Activated naive CD8-positive, alpha-beta T cell treated with anti-CD3 and anti-CD28 coated beads for 36 hours (primary cell): Measurements from ENCODE around the gene CLCA4. TPM values are rescaled to one million over a fixed set of nuclear protein-coding genes. Genes with fewer than 3 reads are reported as not detected.

ENCODE experiments used
- DNase-seq: peaks from one replicate; pipeline ENCODE4 v3.0.0; 2021
- H3K27ac Mint-ChIP-seq: one replicate; pipeline ENCODE4 v1.8.0; 2022; ENCODE audit warnings: mild to moderate bottlenecking, moderate library complexity, mixed read lengths
- H3K27me3 Mint-ChIP-seq: one replicate; pipeline ENCODE4 v1.8.0; 2022; ENCODE audit warnings: mild to moderate bottlenecking, mixed read lengths
- H3K36me3 Mint-ChIP-seq: one replicate; pipeline ENCODE4 v1.8.0; 2021; ENCODE audit warnings: mild to moderate bottlenecking, mixed read lengths
- H3K4me1 Mint-ChIP-seq: one replicate; pipeline ENCODE4 v1.8.0; 2021; ENCODE audit warnings: mixed read lengths
- H3K4me3 Mint-ChIP-seq: one replicate; pipeline ENCODE4 v1.8.0; 2022; ENCODE audit warnings: mild to moderate bottlenecking, moderate library complexity, mixed read lengths
- H3K9me3 Mint-ChIP-seq: one replicate; pipeline ENCODE4 v1.8.0; 2022; ENCODE audit warnings: mixed read lengths
- total RNA-seq, 2 experiments: library from RNA; stranded (reverse); gene quantifications; one replicate each; pipeline ENCODE4 v1.2.3, GENCODE V29; 2021

Gene CLCA4
- total RNA-seq, 2 experiments from 2014 or later, result not detected

DNA sequence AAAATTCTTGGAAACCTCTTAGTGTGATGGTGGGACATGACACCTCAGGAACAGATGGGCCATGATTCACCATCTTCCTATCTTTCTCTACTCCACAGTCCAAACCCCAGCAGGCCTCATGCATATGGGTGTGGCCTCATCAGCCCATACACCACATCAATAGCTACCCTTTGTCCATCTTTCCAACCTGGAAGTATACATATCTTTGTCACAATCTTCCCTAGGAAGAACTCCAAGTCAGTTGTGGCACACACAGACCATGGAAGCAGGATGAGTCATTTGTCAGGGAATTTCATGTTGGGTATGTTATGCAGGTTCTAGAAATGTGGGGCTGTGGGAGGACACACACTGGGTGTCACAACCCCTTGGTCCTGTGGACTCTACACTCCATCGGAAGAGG lies 30.5 kb upstream of the CLCA4 start:
- Mint-ChIP-seq H3K36me3 (no peaks in the 10 kb centered on the region), H3K27ac (no peak overlapping the region), H3K27me3 (no peaks in the 10 kb centered on the region), H3K4me1 (no peaks in the 10 kb centered on the region), H3K9me3 (no peaks in the 10 kb centered on the region), H3K4me3 (no peak overlapping the region)
- no peak for DNase-seq

DNA sequence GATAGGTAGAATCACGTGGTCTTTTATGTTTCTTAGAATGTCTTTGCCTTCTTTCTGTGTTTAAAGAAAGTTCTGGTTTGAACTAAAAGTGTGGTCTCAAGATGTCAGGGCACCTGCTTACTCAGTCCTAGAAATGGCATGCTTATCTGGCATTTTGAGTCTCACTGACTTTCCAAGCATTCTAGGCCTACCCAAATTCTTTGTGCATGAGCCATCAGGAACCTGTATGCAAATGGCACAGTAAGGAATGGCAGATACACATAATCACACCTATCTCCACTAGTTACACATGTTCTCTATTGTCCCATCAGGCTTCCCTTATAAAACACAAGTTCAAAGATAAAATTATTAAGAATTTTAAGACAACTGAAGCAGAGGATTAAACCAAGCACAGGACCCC lies 29.5 kb upstream of the CLCA4 start:
- Mint-ChIP-seq H3K9me3 (no peaks in the 10 kb centered on the region), H3K27me3 (no peaks in the 10 kb centered on the region), H3K27ac (no peak overlapping the region), H3K4me1 (no peaks in the 10 kb centered on the region), H3K4me3 (no peak overlapping the region), H3K36me3 (no peaks in the 10 kb centered on the region)
- no peak for DNase-seq

DNA sequence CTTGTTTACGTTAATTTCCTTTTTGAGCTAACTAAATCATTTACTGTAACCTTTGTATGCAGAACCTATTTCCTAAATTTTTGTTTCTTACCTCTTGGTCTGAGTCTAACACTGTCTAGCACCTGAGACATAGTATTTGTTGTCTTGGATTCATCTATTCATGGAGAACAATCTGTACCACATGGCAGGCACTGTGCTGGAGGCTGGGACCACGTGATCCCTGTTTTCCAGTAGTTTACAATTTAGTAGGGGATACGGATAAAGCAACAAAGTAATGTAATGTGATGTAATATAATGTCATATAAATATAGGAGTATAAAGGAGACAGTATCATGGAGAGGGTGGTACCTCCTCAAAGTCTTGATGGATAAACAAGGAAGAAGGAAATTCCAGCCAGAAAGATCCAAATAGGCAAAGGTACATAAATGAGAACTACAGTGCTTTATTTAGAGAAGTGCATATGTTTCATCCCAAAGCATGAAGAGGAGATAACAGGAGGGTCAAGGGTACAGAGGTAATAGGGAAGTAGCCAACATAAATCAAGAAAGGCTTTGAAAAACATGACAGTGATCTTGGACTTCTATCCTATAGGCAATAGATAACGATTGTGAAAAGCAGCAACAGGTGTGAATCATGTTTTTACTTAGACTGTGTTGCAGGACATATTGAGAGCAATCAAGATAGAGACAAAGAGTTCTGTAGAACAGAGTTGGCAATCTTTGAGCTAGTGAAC lies 25.9 kb upstream of the CLCA4 start:
- DNase-seq, result no peak
- no peak overlapping the region for H3K27ac Mint-ChIP-seq
- H3K27me3 Mint-ChIP-seq, result no peaks in the 10 kb centered on the region
- no peaks in the 10 kb centered on the region for H3K36me3 Mint-ChIP-seq
- H3K9me3 Mint-ChIP-seq, result no peaks in the 10 kb centered on the region
- no peak overlapping the region for H3K4me3 Mint-ChIP-seq
- no peaks in the 10 kb centered on the region for H3K4me1 Mint-ChIP-seq

DNA sequence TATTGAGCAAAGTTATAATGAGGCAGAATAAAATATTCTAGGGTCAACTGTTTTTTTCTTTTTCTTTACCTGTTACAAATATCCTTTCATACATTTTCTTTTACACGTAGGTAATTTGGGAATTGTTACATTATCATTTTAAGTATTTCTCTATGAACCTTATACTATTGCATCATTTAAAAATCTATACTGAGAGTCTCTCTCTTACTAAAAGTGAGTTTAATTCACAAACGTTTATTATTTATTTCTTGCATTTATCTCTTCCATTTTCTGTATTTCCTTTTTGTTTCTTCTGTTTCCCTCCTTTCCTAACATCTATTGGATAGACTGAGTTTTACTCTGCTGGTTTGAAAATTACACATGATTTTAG lies 25.4 kb upstream of the CLCA4 start:
- no peaks in the 10 kb centered on the region for H3K4me1 Mint-ChIP-seq
- no peaks in the 10 kb centered on the region for H3K36me3 Mint-ChIP-seq
- H3K27ac Mint-ChIP-seq, result no peak overlapping the region

DNA sequence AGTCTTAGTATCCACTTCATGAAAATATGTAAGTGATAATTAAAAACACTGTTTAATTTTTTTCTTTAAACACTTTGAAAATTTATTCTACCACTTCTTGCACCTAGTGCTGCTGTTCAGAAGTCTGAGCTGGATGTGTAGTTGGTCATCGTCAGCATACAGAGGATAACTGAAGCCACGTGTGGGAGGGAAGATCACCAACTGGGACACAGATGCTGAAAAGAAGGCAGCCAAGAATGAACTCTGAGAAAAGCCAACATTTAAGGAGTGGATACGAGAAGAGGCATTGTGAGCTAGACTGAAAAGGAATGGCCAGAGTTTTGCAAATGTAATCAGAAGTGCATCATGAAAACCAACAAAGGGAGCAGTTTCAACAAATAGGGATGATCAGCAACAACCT lies 24.6 kb upstream of the CLCA4 start:
- Mint-ChIP-seq H3K36me3 (no peaks in the 10 kb centered on the region), H3K4me3 (no peak overlapping the region), H3K27ac (no peak overlapping the region), H3K4me1 (no peaks in the 10 kb centered on the region), H3K27me3 (no peaks in the 10 kb centered on the region), H3K9me3 (no peaks in the 10 kb centered on the region)
- no peak for DNase-seq

More for the DNA sequence above, 25.4 kb upstream of the CLCA4 start:
- no peak for DNase-seq
- H3K27me3 Mint-ChIP-seq, result no peaks in the 10 kb centered on the region
- no peaks in the 10 kb centered on the region for H3K9me3 Mint-ChIP-seq
- H3K4me3 Mint-ChIP-seq, result no peak overlapping the region

DNA sequence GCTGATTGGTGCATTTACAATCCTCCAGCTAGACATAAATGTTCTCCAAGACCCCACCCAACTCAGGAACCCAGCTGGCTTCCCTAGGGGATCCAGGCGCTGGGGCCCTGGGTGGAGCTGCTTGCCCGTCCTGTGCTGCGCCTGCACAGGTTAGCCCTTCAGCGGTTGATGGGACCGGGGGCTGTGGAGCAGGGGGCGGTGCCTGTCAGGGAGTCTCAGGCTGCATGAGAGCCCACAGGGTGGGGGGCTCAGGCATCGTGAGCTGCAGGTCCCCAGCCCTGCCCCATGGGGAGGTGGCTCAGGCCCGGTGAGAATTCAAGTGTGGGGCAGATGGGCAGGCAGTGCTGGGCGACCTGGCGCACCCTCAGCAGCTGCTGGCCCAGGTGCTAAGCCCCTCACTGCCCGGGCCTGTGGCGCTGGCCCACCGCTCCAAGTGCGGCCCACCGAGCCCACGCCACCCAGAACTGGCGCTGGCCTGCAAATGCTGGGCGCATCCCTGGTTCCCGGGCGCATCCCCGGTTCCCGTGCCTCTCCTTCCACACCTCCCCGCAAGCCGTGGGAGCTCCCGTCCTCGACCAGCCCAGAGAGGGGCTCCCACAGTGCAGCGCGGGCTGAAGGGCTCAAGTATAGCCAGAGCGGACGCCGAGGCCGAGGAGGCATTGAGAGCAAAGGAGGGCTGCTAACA lies 23.1 kb upstream of the CLCA4 start:
- no peaks in the 10 kb centered on the region for H3K36me3 Mint-ChIP-seq
- no peak overlapping the region for H3K4me3 Mint-ChIP-seq
- no peak for DNase-seq
- H3K27ac Mint-ChIP-seq, result no peak overlapping the region
- H3K9me3 Mint-ChIP-seq, result no peaks in the 10 kb centered on the region
- no peaks in the 10 kb centered on the region for H3K27me3 Mint-ChIP-seq
- no peaks in the 10 kb centered on the region for H3K4me1 Mint-ChIP-seq

DNA sequence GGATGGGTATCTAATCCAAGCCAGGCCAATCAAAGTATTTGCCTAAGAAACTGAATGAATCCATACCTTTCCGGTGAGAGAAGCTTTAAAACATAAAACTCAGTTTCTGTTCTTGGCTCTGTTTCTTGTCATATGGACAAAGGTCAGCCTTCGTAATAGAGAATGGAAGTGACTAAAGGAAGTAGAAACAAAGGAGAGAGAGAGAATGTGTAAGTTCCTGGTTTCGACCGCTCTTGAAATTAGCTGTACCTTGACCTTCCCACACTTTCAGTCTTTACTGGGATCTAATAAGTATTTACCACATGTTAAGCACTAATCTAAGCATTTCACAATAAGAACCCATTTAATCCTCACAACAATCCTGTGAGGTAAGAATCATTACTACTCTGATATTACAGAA lies 19.6 kb upstream of the CLCA4 start:
- H3K4me1 Mint-ChIP-seq, result no peaks in the 10 kb centered on the region
- DNase-seq, result no peak
- no peaks in the 10 kb centered on the region for H3K36me3 Mint-ChIP-seq
- no peaks in the 10 kb centered on the region for H3K27me3 Mint-ChIP-seq
- no peaks in the 10 kb centered on the region for H3K9me3 Mint-ChIP-seq
- no peak overlapping the region for H3K27ac Mint-ChIP-seq
- H3K4me3 Mint-ChIP-seq, result no peak overlapping the region

DNA sequence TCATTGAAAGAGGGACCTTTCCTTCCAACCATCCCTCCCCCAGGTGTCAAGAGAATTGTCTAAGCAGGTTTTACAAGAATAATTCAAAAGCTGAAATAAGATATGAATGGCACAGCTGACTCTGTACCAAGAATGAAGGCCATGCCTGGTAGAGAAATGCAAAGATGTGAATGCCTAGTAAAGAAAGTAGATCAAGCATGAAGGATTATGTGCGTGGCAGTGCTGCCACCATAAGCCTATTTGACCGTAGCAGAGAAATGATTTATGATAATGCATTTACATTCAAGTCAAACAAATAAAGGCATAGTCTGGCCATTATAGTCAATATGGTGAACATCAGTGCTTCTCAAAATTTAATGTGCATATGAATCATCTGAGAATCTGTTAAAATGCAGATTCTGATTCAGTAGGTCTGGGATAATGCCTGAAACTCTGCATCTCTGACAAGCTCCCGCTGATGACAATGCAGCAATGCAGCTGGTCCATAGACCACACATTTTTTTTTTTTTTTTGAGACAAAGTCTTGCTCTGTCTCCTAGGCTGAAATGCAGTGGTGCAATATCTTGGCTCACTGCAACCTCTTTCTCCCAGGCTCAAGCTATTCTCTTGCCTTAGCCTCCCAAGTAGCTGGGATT lies 16.6 kb upstream of the CLCA4 start:
- H3K9me3 Mint-ChIP-seq, result no peaks in the 10 kb centered on the region
- H3K27me3 Mint-ChIP-seq, result peaks cover 12% of the 10 kb centered on the region
- no peak for DNase-seq
- H3K4me1 Mint-ChIP-seq, result no peaks in the 10 kb centered on the region
- no peaks in the 10 kb centered on the region for H3K36me3 Mint-ChIP-seq
- H3K4me3 Mint-ChIP-seq, result no peak overlapping the region
- no peak overlapping the region for H3K27ac Mint-ChIP-seq

DNA sequence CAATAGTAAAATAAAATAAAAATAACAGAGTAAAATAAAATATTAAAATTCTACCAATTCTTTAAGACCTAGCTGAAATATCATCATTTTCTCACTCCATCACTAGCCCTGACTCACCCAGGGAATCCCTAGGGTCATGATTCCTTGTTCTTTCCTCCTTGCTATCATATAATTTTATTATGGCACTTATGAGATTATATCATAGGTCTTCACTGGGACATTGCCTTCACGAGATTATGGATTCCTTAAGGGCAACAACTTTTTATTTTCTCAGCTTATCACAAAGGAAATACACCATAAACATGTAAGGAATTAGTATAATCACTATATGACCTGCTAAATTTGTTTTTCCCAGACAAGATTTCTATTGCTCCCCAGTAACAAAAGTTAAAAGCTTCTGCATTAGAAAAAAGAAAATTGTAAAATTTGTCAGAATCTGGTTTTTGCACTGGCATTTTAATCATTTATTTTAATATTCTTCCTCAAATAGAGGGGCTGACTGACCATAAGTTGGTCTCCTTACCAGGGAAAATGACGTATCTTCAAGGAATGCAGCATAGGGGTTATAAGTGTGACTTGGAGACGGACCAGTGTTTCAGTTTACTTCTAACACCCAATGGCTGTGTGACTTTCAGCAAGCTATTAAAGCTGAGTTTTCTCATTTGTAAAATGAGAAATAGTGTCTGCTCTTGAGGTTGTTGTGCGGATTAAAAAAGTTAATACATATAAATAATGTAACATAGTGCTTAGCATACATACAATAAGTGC lies 8.8 kb upstream of the CLCA4 start:
- Mint-ChIP-seq H3K4me1 (no peaks in the 10 kb centered on the region), H3K27me3 (peaks cover 18% of the 10 kb centered on the region), H3K9me3 (no peaks in the 10 kb centered on the region), H3K36me3 (no peaks in the 10 kb centered on the region), H3K4me3 (no peak overlapping the region), H3K27ac (no peak overlapping the region)
- no peak for DNase-seq

DNA sequence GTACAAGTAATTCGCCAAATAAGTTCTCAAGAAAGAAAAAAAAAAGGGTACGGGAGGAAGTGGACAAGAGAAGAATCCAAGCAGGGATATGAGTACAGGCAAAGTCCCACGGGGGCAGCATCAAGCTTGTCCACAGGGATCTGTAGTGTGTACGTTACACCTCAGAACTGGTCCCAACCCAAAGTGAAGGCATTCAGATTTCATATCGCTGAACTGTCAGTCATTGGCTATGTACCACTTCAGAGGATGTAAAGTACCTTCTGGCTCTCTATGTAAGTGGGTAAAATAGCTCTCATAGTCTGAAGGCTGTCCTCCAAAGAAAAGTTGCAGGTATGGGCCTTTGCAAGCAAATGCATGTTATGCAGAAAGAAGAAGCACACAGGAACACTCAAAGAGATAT lies 8.1 kb upstream of the CLCA4 start:
- DNase-seq, result no peak
- no peak overlapping the region for H3K27ac Mint-ChIP-seq
- no peaks in the 10 kb centered on the region for H3K4me1 Mint-ChIP-seq
- no peak overlapping the region for H3K4me3 Mint-ChIP-seq
- no peaks in the 10 kb centered on the region for H3K9me3 Mint-ChIP-seq
- H3K36me3 Mint-ChIP-seq, result no peaks in the 10 kb centered on the region
- peaks cover 21% of the 10 kb centered on the region for H3K27me3 Mint-ChIP-seq

DNA sequence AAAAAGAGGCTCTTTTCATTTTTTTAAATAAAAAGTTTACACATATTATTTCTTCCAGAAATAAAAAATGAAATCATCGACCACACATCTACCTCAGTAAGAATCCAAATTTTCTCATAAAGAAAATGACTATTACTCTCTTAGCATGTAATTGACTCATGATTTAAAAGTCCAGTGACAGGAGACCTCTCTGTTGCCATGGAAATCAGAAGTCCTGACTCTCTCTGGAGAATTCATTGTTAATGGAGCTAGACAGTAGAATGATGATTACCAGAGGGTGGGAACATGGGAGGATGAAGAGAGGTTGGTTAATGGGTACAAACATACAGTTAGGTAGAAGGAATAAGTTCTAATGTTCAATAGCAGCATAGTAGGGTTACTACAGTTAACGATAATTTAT lies 5.0 kb upstream of the CLCA4 start:
- Mint-ChIP-seq H3K27me3 (peaks cover 17% of the 10 kb centered on the region), H3K9me3 (no peaks in the 10 kb centered on the region)

DNA sequence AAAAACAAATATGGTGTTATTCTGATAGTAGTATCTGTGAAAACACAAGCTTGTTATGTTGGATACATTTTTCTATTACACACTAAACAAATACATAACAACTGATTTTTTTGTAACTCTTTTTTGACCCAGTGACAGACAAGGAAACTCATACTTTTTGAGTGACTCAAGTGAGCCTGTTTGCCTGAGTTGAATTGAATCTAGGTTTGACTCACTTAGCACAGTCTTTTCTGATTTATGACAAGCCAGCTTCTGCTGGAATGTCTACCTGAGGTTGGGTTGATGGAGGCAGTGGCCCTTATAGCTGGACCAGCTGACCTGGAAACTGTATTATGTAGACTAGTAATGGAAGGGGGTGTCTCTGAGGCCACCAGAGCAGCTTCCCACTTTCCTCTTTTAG lies 4.2 kb upstream of the CLCA4 start:
- Mint-ChIP-seq H3K27ac (no peak overlapping the region), H3K9me3 (no peaks in the 10 kb centered on the region), H3K27me3 (peaks cover 14% of the 10 kb centered on the region), H3K36me3 (no peaks in the 10 kb centered on the region), H3K4me1 (no peaks in the 10 kb centered on the region), H3K4me3 (no peak overlapping the region)
- no peak for DNase-seq

More for the DNA sequence above, 5.0 kb upstream of the CLCA4 start:
- H3K27ac Mint-ChIP-seq, result no peak overlapping the region
- H3K4me3 Mint-ChIP-seq, result no peak overlapping the region
- no peak for DNase-seq
- H3K36me3 Mint-ChIP-seq, result no peaks in the 10 kb centered on the region
- H3K4me1 Mint-ChIP-seq, result no peaks in the 10 kb centered on the region

DNA sequence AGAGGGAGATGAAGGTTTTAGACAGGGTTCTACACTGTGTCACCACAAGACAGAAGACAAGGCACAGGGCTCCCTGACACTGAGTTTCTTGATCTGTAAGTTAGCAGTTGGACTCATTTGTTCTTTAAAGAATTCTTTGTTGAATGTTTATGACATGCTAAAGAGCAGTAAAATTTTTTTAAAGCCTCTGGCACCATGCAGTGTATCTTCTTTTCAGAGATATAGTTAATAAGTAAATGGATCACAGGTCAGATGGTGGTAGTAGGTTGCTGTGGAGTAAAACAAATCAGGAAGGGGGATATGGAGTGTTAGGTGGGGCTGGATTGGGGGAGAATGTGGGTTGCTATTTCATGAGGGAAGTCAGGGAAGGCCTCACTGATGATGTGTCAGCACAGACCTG lies 2.0 kb downstream of the CLCA4 start:
- Mint-ChIP-seq H3K4me1 (no peaks in the 10 kb centered on the region), H3K27ac (no peak overlapping the region), H3K27me3 (peaks cover 7% of the 10 kb centered on the region), H3K9me3 (no peaks in the 10 kb centered on the region), H3K4me3 (no peak overlapping the region), H3K36me3 (no peaks in the 10 kb centered on the region)
- no peak for DNase-seq

DNA sequence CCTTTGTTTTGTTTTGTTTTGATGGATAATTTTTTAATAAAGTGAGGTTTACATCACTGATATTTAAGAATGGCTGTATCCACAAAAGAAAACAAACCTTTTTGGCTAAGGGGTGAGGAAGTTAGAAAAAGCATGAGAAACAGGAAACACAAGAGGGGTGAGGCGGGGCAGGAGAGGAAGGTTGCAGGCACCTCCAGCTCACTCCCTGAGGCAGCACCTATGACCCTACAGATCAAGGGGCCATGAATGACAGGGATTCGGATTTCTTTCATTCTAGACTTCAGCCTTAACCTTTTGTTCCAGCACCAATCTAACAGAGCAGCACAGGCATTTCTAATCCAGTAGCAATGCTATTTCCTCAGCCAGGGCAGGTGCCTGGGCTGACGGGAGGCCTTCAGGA lies 4.4 kb downstream of the CLCA4 start:
- Mint-ChIP-seq H3K4me3 (no peak overlapping the region), H3K27ac (no peak overlapping the region), H3K36me3 (no peaks in the 10 kb centered on the region), H3K9me3 (no peaks in the 10 kb centered on the region), H3K27me3 (no peaks in the 10 kb centered on the region), H3K4me1 (no peaks in the 10 kb centered on the region)
- no peak for DNase-seq

DNA sequence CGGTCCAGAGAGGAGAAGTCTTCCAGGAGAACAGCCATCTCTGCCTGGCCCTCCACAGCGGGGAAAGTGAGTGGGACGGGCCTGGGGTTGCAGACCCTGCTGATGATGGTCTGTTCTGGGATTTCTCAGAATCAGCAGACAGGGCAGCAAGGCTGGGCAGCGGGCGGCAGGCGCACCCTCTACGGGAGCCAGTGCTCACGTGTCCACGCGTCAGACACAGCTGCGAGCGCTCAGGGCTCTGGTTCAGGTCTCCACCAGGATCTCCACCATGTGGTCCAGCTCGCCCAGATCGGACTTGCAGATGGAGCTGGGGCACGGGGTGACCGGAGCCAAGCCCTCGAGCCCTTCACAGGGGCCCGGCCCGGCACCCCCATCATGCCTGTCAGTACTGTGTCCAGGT lies 5.5 kb downstream of the CLCA4 start:
- H3K27ac Mint-ChIP-seq, result no peak overlapping the region
- H3K36me3 Mint-ChIP-seq, result no peaks in the 10 kb centered on the region
- H3K9me3 Mint-ChIP-seq, result peaks cover under 1% of the 10 kb centered on the region
- no peak for DNase-seq
- no peak overlapping the region for H3K4me3 Mint-ChIP-seq
- H3K27me3 Mint-ChIP-seq, result peaks cover 2% of the 10 kb centered on the region
- no peaks in the 10 kb centered on the region for H3K4me1 Mint-ChIP-seq
